GM12872 (cell line): ENCODE data around the gene C2CD3.

Experiments
- TF ChIP-seq, protein P1 (sequence below): IDR thresholded peaks from 3 replicates; pipeline ENCODE4 v1.5.1; 2011; ENCODE audit warnings: low read depth, mild to moderate bottlenecking, low read length, moderate library complexity; ENCODE audit not compliant: insufficient read depth

C2CD3 gene

DNA sequence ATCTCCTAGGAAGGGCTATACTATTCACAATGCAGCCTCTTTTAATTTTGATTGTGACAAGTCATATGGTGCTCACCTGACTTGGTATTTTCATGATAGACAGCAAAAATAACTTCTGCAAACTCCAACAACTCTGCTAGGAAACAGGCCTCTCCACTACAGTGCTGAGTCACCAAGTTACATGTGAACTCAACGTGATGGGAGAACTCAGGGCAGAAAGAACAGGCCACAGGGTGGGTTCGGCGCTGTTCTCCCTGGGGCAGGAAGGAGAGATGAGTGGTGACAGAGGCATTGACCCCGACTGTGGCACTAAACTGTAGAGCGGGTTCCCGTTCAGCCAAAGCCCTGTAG, 85.3 kb downstream of the C2CD3 start:
- TF ChIP-seq, protein P1, sequence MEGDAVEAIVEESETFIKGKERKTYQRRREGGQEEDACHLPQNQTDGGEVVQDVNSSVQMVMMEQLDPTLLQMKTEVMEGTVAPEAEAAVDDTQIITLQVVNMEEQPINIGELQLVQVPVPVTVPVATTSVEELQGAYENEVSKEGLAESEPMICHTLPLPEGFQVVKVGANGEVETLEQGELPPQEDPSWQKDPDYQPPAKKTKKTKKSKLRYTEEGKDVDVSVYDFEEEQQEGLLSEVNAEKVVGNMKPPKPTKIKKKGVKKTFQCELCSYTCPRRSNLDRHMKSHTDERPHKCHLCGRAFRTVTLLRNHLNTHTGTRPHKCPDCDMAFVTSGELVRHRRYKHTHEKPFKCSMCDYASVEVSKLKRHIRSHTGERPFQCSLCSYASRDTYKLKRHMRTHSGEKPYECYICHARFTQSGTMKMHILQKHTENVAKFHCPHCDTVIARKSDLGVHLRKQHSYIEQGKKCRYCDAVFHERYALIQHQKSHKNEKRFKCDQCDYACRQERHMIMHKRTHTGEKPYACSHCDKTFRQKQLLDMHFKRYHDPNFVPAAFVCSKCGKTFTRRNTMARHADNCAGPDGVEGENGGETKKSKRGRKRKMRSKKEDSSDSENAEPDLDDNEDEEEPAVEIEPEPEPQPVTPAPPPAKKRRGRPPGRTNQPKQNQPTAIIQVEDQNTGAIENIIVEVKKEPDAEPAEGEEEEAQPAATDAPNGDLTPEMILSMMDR: no peak

DNA sequence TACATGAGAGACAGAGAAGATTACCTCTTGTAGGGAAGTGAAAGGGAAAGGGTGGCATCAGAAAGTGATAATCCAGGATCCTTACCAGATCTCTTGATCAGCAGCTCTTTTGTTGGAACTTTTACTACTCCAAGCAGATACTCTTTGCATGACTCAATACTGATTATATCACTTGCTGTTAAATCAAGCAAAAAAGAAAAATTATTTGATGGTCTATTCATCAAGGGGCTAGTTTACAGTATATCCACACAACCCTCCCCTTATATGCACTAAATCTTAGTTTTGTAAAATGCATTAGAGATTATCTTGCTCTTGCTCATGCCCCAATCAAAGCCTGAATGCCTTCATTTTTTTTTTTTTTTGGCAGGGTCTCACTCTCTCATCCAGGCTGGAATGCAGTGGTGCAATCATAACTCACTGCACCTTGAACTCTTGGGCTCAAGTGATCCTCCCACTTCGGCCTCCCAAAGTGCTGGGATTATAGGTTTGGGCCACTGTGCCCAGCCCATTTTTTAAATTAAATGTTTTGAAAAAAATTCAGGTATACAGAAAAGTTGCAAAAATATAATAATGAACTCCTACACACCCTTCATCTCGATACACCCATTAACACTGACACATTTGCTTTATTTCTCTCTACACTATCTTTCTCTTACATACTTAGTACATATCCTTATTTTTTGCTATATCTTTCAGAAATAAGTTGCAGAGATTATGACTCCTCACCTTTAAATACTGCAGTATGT, 85.8 kb downstream of the C2CD3 start:
- TF ChIP-seq, protein P1: no peak

DNA sequence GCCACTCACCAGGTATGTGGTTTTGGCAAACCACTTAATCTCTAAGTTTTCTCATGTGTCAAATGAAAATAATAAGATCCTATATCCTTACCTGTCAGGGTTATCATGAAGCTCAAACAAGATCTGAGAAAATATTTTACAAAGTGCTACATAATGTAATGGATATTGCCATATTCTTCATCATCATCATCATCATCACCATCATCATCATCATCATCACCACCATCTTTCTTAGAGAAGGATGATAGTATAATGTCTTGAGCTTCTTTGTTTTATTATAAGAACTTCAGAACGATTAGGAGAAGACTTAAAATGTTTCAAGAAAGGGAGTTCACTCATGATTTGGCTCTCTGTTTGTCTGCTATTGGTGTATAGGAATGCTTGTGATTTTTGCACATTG, 89.4 kb downstream of the C2CD3 start:
- TF ChIP-seq, protein P1: no peak

DNA sequence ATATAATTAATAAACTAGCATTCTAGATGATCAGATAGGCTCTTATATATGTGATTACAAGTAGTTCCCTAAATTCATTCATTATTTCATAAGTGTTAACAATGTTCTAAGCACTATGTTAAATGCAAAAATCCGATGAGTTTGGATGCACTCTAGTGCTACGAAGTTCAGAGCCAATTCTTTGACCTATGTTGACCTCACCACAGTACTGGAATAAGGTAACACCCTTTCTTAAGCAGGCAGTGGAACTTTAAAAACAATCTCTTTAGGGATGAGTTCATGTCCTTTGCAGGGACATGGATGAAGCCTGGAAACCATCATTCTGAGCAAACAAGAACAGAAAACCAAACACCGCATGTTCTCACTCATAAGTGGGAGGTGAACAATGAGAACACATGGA, 93.6 kb downstream of the C2CD3 start:
- TF ChIP-seq, protein P1: no peak

DNA sequence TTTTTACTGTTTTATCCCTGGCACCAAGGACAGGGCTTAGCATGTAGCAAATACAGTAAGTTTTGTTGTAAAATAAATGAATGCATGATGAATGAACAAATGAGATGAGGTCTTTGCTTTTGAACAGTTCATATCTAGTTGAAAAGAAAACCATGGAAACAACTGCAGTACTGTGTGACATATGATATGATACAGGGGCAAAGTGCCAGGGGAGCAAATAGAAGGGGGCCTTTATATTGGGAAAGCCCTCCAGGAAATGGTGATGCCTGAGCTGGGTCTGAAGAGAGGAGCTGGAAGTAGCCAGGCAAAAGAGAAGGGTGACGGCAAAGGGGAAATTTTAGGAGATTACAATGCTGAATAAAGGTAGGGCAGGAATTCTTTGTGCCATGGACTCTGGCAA, 98.1 kb downstream of the C2CD3 start:
- TF ChIP-seq, protein P1: no peak

DNA sequence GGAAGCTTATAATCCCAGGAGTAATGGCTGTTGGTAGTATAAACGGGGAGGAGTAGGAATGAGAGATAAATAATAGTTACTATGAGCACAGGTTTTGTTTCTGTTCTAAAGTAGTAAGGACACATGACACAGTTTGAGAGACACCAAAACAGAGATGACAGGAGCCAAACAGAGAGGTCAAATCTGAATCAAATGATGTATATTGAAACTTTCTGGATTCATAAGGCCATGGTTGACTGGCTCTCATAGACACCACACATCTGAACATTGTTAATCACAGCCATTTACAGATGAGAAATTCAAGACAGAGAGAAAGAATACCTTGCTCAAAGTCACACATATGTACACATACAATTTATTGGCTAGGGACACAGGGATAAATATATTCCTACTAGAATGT, 98.5 kb downstream of the C2CD3 start:
- TF ChIP-seq, protein P1: no peak

DNA sequence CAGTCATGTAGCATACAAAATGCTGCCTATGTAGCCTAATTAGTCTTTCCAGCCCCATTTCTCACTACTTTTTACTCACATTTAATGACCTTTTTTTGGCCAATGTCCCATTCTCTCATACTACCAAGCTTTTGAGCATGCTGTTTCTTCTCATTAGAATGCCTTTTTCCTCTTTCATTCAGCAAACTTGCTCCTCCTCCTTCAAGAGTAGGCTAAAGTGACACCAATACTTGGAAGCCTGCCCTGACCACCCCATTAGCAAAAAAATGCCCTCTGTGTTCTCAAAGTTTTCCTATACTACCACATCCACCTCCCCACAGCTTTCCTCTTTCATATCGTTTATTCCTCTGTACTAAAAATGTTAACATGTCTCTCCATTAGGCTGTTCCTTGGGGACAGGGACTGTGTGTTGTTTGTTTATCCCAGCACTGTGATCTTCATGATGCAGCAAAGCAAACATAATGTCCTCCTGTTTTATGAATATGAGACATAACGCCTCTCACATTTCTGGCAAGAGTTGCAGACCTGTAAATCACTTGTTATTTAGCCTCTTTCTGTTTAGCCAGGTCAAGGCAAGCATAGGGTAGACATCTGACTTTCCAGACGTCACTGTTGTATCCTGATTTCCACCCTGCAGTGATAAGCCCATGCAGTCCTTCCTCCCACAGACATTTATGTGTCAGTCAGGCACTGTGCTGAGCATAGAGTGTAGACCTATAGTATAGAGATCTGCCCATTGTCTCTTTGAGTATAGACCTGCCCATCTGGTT, 99.9 kb downstream of the C2CD3 start:
- TF ChIP-seq, protein P1: no peak
